Heart left ventricle (tissue), 13 donors: ENCODE measurements around the gene KRTAP5-6.

Source experiments
- POLR2A ChIP-seq, 2 donors: fragments of 450-650 bp; IDR thresholded peaks; one replicate each; pipeline ENCODE4 v1.6.1; 2017; ENCODE audit warnings: antibody characterized with exemption in 2 of 2, mild to moderate bottlenecking in 2 of 2, moderate library complexity in 2 of 2
- TF ChIP-seq, protein P1 (sequence below), 12 donors: fragments of 200-600 bp; sonication (generic) in 4 of 12; IDR thresholded peaks; one replicate each; pipeline versions ENCODE4 v1.5.0 to v1.8.0; 2018 to 2022; ENCODE audit warnings: antibody characterized with exemption in 12 of 12, mild to moderate bottlenecking in 5 of 12
- donor health status: ischemic (EF 13 %, LVEDD 7.1; RV severe dilation, severe dysfunction).
- donor health status: DM: no; HTN: yes; CAD: no.
- donor health status: DM: no; HTN: no; CAD: no.
- donor health status: ischemic (EF 25% LVEDD 6.9; RV normal size, moderate dysfunction).
- donor health status: ischemic (EF 25% LVEDD 5.7; RV mildly dilated, moderate dysfunction).
- donor health status: ischemic (EF 35%, LVEDD 5.7; RV mildly dilated, moderate dysfunction).
- donor health status: nonischemic (EF 11% LVEDD 7.7; RV severe dilation, severe dysfunction).
- donor health status: DM: yes; HTN: yes; CAD: no.
- donor health status: PGD.
- donor health status: ischemic (EF 29% LVEDD 5.4; RV normal size, mild dysfunction).
- donor health status: nonischemic (EF 23%, LVEDD 6.1; RV moderate dilation, normal function).

DNA sequence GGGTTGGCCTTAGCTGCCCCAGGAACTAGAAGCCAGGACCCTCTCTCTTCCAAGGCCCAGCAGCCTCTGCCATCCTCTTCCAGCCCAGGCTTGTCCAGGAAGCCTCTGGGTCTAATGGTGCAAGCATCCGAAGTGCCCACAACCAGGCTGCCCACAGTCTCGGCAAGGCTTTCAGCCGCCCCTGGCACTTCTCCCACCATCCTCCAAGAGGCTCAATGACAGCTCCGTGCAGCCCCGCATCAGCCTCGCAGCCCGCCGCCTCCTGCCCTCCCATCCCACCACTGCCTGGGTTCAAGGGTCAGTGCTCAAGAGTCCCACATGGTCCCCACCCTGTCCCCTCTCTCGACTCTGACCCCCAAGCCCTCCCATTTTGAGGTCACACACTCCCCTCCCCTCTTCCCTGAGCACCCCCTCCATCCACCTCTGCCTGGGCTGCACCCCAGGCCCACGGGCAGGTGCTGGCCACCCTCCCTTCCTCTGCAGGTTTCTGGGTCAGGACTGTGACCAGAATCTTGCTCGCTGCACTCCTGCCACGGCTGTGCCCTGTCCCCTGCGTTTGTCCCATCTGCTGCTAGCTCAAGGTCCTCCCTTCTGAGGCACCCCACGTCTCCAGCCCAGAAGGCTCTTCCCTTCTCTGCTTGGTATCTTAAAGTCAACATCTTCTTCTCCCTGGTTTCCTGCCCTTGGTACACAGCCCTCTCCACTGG lies 36.2 kb downstream of the KRTAP5-6 start:
- TF ChIP-seq, protein P1, sequence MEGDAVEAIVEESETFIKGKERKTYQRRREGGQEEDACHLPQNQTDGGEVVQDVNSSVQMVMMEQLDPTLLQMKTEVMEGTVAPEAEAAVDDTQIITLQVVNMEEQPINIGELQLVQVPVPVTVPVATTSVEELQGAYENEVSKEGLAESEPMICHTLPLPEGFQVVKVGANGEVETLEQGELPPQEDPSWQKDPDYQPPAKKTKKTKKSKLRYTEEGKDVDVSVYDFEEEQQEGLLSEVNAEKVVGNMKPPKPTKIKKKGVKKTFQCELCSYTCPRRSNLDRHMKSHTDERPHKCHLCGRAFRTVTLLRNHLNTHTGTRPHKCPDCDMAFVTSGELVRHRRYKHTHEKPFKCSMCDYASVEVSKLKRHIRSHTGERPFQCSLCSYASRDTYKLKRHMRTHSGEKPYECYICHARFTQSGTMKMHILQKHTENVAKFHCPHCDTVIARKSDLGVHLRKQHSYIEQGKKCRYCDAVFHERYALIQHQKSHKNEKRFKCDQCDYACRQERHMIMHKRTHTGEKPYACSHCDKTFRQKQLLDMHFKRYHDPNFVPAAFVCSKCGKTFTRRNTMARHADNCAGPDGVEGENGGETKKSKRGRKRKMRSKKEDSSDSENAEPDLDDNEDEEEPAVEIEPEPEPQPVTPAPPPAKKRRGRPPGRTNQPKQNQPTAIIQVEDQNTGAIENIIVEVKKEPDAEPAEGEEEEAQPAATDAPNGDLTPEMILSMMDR (IDR thresholded peaks at IDR 0.05) = no peak
- TF ChIP-seq POLR2A (IDR thresholded peaks at IDR 0.05) = no peak
